PC-9 (cell line): Measurements from ENCODE around the gene ZNF143. TPM values are rescaled to one million over a fixed set of nuclear protein-coding genes. Genes with fewer than 3 reads are reported as not detected.

Experiments used
- BruUV-seq: library from RNA; stranded (reverse); fragments of 400-500 nt; replicated peaks from 2 replicates; lab custom pipeline; 2021; lab: Mats Ljungman, UMichigan
- CTCF ChIA-PET: fragments of 300-600 bp; sonication (Branson Sonifier 250); formaldehyde crosslinking; loops from one replicate; lab custom pipeline; 2022; ENCODE audit warnings: antibody characterized with exemption; lab: Charles Lee
- POLR2A ChIA-PET: fragments of 300-600 bp; sonication (Branson Sonifier 250); formaldehyde crosslinking; loops from one replicate; lab custom pipeline; 2022; ENCODE audit warnings: antibody characterized with exemption; ENCODE audit not compliant: unreplicated experiment; lab: Charles Lee
- DNase-seq, 2 experiments: peaks; one replicate each; pipeline versions ENCODE4 v3.0.0 to v3.0.0-alpha.2; 2015 to 2022; ENCODE audit warnings: mixed read lengths in 1 of 2
- H2AFZ ChIP-seq: fragments of 200-600 bp; sonication (generic); 2 replicates; pipeline ENCODE4 v1.8.1; 2017; ENCODE audit warnings: antibody characterized with exemption
- H3F3A ChIP-seq: fragments of 200-600 bp; sonication (generic); 2 replicates; pipeline ENCODE4 v1.8.1; 2017; ENCODE audit warnings: antibody characterized with exemption, mild to moderate bottlenecking, low read depth; ENCODE audit not compliant: insufficient read depth
- H3K27ac ChIP-seq: fragments of 200-600 bp; sonication (generic); 2 replicates; pipeline ENCODE4 v1.6.1; 2016; ENCODE audit warnings: mixed run types
- H3K27me3 ChIP-seq: fragments of 200-600 bp; sonication (generic); 2 replicates; pipeline ENCODE4 v1.6.1; 2016; ENCODE audit warnings: low read depth, mixed run types; ENCODE audit not compliant: insufficient read depth
- H3K36me3 ChIP-seq: fragments of 200-600 bp; sonication (generic); 2 replicates; pipeline ENCODE4 v1.6.1; 2016; ENCODE audit warnings: low read depth, mixed run types
- H3K4me1 ChIP-seq: fragments of 200-600 bp; sonication (generic); replicated peaks from 2 replicates; pipeline ENCODE4 v1.6.1; 2016; ENCODE audit warnings: mixed run types; ENCODE audit not compliant: insufficient read depth
- H3K4me2 ChIP-seq: fragments of 200-600 bp; sonication (generic); 2 replicates; pipeline ENCODE4 v1.6.1; 2017; ENCODE audit warnings: mixed run types
- H3K4me3 ChIP-seq: fragments of 200-600 bp; sonication (generic); 2 replicates; pipeline ENCODE4 v1.6.1; 2016; ENCODE audit warnings: mixed run types
- H3K79me2 ChIP-seq: fragments of 200-600 bp; sonication (generic); 2 replicates; pipeline ENCODE4 v1.6.1; 2017; ENCODE audit warnings: low read depth, mixed run types
- H3K9me2 ChIP-seq: fragments of 200-600 bp; sonication (generic); 2 replicates; pipeline ENCODE4 v1.8.1; 2017; ENCODE audit warnings: mild to moderate bottlenecking; ENCODE audit not compliant: insufficient read depth
- H3K9me3 ChIP-seq: fragments of 200-600 bp; sonication (generic); 2 replicates; pipeline ENCODE4 v1.8.1; 2016; ENCODE audit warnings: low read depth; ENCODE audit not compliant: insufficient read depth
- H4K20me1 ChIP-seq: fragments of 200-600 bp; sonication (generic); 2 replicates; pipeline ENCODE4 v1.8.1; 2017; ENCODE audit not compliant: insufficient read depth
- EZH2 ChIP-seq: fragments of 200-600 bp; sonication (generic); IDR thresholded peaks from 2 replicates; pipeline ENCODE4 v1.8.0; 2017; ENCODE audit warnings: antibody characterized with exemption, low read depth
- intact Hi-C: fragments of 100-400 bp; cut with micrococcal nuclease; formaldehyde crosslinking; loops from one replicate; pipeline ENCODE4 v1.10.0; 2022; ENCODE audit not compliant: unreplicated experiment
- total RNA-seq: library from RNA; stranded (reverse); gene quantifications from 2 replicates; pipeline ENCODE4 v1.2.3, GENCODE V29; 2021
- TF ChIP-seq, protein P1 (sequence below): fragments of 200-600 bp; sonication (generic); conservative IDR thresholded peaks from 2 replicates; pipeline ENCODE4 v1.6.1; 2017; ENCODE audit warnings: mixed run types, antibody characterized with exemption, mild to moderate bottlenecking, moderate library complexity

The ZNF143 gene
- total RNA-seq, 1 experiment from 2014 or later, result 16.5 TPM

DNA sequence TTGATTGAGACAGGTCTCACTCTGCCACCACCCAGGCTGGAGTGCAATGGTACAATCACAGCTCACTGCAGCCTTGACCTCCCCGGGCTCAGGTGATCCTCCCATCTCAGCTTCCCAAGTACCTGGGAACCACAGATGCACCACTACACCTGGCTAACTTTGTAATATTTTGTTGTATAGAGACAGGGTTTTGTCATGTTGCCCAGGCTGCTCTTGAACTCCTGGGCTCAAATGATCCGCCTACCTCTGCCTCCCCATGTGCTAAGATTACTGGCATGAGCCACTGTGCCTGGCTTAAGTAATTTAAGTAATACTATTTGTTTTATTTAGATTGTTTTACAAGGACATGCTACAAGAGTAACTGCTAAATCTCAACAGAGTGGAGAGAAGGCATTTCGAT, 33.5 kb downstream of the ZNF143 start:
- Histone ChIP-seq H3K79me2 (no peaks in the 10 kb centered on the region), H3K27me3 (no peaks in the 10 kb centered on the region), H3K4me3 (no peak overlapping the region), H4K20me1 (no peaks in the 10 kb centered on the region), H2AFZ (no peak overlapping the region), H3K27ac (no peak overlapping the region), H3K9me2 (no peaks in the 10 kb centered on the region), H3K4me2 (no peak overlapping the region), H3K36me3 (no peaks in the 10 kb centered on the region), H3K9me3 (no peaks in the 10 kb centered on the region), H3F3A (no peaks in the 10 kb centered on the region), H3K4me1 (no peaks in the 10 kb centered on the region)
- no TSS peak for BruUV-seq
- ChIA-PET CTCF (interaction anchor here (0.7 kb wide), 1 partner anchor 27 kb away, joined by 3 read pairs; no protein-coding TSS in a partner anchor), POLR2A (no interaction called here)
- DNase-seq, result no peak
- no peak for TF ChIP-seq EZH2
- TF ChIP-seq, protein P1, sequence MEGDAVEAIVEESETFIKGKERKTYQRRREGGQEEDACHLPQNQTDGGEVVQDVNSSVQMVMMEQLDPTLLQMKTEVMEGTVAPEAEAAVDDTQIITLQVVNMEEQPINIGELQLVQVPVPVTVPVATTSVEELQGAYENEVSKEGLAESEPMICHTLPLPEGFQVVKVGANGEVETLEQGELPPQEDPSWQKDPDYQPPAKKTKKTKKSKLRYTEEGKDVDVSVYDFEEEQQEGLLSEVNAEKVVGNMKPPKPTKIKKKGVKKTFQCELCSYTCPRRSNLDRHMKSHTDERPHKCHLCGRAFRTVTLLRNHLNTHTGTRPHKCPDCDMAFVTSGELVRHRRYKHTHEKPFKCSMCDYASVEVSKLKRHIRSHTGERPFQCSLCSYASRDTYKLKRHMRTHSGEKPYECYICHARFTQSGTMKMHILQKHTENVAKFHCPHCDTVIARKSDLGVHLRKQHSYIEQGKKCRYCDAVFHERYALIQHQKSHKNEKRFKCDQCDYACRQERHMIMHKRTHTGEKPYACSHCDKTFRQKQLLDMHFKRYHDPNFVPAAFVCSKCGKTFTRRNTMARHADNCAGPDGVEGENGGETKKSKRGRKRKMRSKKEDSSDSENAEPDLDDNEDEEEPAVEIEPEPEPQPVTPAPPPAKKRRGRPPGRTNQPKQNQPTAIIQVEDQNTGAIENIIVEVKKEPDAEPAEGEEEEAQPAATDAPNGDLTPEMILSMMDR, result no peak
- intact Hi-C loops, result no loop called here

- H3K4me3 ChIP-seq, result no peak overlapping the region
- BruUV-seq, result no TSS peak
Observed at GRCh38 chr11:9495803-9496514, 35.1 kb downstream of the ZNF143 start.

DNA sequence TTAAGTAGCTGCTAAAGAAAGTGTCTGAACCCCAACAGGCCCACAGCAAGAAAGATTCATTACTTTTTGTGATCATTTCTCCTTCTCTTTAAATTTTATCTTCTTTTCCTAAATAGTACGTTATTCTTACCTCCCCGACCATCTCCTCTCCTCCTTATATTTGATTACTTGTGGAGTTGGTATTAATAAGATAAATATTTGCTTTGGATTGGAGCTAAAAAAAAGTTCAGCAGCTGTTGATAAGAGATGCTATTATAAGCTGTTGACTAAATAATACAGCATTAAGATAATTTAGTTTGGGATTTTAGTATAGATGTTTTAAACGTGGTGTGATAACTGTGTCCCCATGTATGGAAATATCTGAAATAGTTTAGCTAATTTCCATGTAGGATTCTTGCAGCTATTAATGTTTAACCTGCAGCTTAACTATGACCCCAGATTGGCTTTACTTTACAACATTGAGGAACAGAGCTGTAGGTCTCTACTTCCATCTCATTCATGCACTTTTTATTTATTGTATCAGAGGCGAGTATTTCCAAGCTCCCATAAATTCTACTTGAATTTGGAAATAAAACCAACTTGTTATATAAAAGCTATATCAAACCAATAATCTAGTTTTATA, 37.8 kb downstream of the ZNF143 start:
- Histone ChIP-seq H3K79me2 (no peaks in the 10 kb centered on the region), H3F3A (no peaks in the 10 kb centered on the region), H3K27me3 (no peaks in the 10 kb centered on the region), H3K4me3 (no peak overlapping the region), H3K4me1 (no peaks in the 10 kb centered on the region), H4K20me1 (no peaks in the 10 kb centered on the region), H3K4me2 (no peak overlapping the region), H2AFZ (no peak overlapping the region), H3K9me3 (no peaks in the 10 kb centered on the region), H3K9me2 (no peaks in the 10 kb centered on the region), H3K36me3 (no peaks in the 10 kb centered on the region; the same call in 1 of the 2 replicates), H3K27ac (no peak overlapping the region)
- CTCF ChIA-PET, result interaction anchor here (0.5 kb wide), 1 partner anchor 335 kb away, joined by 3 read pairs; no protein-coding TSS in a partner anchor
- DNase-seq, result no peak
- intact Hi-C loops, result no loop called here
- POLR2A ChIA-PET, result interaction anchor here (0.7 kb wide), 1 partner anchor 1082 kb away, joined by 3 read pairs; no protein-coding TSS in a partner anchor
- BruUV-seq, result no TSS peak
- TF ChIP-seq, protein P1, result no peak
- TF ChIP-seq EZH2, result no peak

More at GRCh38 chr11:9495803-9496514, 35.1 kb downstream of the ZNF143 start:
- Histone ChIP-seq H3K4me2 (no peak overlapping the region), H3K36me3 (no peaks in the 10 kb centered on the region), H4K20me1 (no peaks in the 10 kb centered on the region), H3K9me2 (no peaks in the 10 kb centered on the region), H3K9me3 (no peaks in the 10 kb centered on the region), H3F3A (no peaks in the 10 kb centered on the region), H2AFZ (no peak overlapping the region), H3K27ac (no peak overlapping the region), H3K79me2 (no peaks in the 10 kb centered on the region), H3K4me1 (no peaks in the 10 kb centered on the region), H3K27me3 (no peaks in the 10 kb centered on the region)
- ChIA-PET CTCF (no interaction called here), POLR2A (no interaction called here)
- DNase-seq, result no peak
- intact Hi-C loops, result no loop called here
- no peak for TF ChIP-seq EZH2
- TF ChIP-seq, protein P1, result no peak
